Left lobe of liver (tissue), 2 donors: ENCODE data around the gene GPR151. TPM values are rescaled to one million over a fixed set of nuclear protein-coding genes. Genes with fewer than 3 reads are reported as not detected.
"Not testable (repeated sequence)": the region's sequence is repeated elsewhere in the genome, so short reads cannot be mapped to it uniquely, and the experiment has no call there.

ENCODE experiments used
- ATAC-seq: fragments of 200-7000 bp; cut with Tn5 transposase; one replicate; pipeline ENCODE4 v1.9.1; 2020; ENCODE audit warnings: mild to moderate bottlenecking, moderate library complexity
- DNase-seq: peaks from one replicate; pipeline ENCODE4 v3.0.0-alpha.2; 2020; ENCODE audit warnings: low spot score
- total RNA-seq: library from RNA; stranded (reverse); gene quantifications from one replicate; pipeline ENCODE4 v1.2.1, GENCODE V29; 2021
- donor health status: DM: no; HTN: no; CAD: no; lungs with moderate emphysema.
- donor health status: DM: no; HTN: yes; CAD: no.

GPR151 gene
- total RNA-seq = not detected

DNA sequence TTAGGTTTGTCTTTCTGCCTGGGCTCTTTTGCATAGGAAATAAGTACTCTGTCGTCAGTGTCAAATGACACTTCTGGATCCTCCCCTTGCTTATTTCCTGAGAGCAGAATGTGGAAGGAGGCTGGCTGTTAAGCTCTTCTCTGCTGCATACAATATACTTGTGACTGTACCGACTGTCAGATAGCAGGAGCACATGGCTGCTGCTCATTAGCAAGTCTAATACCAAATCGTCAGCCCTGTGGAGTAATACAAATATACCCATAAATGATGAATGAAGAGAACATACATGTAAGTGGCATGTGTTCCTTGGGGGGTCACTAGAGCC is at the start of gene GPR151:
GPR151 (minus strand) TSS at position 40 of the 325 bp plus-strand sequence. CDS start 77 bp downstream, outside the sequence.
- DNase-seq = no peak
- ATAC-seq = no peak

DNA sequence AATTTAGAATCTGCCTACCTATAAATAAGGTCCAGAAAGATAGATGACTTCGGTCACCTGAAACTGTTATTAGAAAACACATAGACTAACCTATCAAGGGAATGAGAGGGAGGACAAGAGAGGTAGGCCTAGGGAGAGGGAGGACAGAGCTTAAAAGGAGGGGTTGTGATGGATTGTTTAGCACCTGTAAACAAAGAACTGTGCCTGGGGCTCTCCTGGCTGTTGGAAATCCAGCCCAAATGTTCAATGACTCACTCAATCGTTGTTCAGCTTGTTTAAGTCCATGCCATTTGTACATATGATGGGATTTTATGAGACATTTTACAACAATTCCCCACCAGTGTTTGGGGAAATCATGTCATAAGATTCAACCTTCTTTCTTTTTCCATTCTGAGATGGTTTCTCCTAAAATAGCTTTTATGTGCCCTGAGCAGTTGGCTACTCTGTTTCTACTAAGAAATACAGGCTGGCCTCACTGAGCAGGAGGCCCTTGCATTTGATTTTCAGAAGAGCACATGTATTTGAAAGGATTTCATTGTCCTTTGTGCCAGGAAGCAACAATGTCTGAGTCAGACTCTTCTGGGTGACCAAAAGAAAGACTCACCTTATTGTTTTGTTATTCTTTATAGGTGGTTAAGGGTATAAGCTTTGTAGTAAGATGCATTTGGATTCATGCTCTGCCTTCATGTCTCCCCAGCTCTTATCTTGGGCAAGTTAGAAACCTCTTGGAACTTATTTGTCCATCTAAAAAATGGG is 48.2 kb upstream of the GPR151 start:
- no peak for ATAC-seq

DNA sequence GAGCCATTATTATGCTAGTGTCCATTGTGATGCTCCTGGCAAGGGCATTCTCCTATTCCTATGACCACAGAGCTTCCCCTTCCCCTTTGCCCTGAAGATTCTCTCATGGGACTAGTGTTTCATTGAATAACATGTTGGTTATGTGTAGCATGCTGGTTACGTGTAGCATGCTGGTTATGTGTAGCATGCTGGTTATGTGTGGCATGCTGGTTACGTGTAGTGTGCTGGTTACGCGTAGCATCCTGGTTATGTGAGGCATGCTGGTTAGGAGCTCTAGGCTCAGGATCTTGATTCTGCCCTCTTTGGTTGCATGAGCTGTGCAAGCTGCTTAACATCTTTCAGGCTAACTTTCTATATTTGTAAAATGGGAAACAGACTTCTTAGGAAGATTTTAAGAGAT is 46.5 kb upstream of the GPR151 start:
- DNase-seq = no peak
- no peak for ATAC-seq

More for the DNA sequence above, 48.2 kb upstream of the GPR151 start:
- DNase-seq = no peak

DNA sequence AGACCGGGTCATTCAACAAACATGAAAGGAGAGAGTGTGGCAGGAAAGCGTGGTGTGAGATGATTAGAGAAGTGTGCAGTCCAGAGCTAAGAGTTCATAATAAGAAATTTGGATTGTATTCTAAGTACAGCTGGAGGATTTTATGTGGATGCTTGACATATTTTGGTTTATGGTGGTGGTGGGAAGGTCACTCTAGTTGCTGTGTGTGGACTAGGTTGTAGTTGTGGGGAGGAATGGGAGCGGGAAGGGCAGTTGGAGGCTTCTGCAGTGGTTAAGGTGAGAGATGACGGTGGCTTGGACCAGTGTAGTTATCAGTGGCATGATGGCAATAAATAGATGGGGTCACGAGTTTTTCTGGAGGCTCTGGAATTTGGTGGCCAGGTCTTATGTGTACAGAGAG is 45.7 kb upstream of the GPR151 start:
- ATAC-seq (no peak), DNase-seq (no peak)

DNA sequence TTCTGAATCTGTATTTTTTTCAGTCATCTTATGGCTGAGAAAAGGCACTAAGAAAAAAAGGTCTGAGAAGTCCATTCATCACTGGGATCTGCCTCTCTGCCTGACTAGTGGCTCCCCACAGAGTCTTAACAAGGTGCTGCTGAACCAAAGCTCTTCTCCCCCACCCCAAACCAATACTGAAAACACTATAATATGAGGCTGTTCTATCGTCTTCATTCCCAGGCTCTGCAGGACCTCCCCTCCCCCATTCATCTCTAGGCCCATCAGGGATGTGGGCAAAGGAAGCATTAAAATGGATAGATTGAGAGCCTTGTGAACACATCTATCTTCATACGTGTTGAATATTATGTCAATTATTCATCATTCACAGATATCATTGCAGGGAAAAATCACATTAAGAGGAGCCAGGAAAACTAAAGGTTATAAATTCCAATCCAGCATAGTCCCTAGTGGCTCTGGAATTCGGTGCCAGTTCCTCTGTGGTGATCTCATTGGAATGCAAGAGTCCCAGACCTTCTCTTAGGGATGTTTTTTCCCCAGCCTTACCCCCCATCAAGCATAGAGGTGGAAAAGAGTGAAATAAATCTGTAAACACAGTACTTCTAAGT is 44.3 kb upstream of the GPR151 start:
- ATAC-seq = no peak
- no peak for DNase-seq

DNA sequence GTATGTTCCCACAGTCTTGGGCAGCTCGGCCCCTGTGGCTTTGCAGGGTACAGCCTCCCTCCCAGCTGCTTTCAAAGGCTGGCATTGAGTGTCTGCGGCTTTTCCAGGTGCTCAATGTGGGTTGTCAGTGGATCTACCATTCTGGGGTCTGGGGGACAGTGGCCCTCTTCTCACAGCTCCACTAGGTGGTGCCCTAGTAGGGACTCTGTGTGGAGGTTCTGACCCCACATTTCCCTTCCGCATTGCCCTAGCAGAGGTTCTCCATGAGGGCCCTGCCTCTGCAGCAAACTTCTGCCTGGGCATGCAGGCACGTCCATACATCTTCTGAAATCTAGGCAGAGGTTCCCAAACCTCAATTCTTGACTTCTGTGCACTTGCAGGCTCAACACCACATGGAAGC is 40.9 kb upstream of the GPR151 start:
- not testable (repeated sequence) for ATAC-seq, DNase-seq

DNA sequence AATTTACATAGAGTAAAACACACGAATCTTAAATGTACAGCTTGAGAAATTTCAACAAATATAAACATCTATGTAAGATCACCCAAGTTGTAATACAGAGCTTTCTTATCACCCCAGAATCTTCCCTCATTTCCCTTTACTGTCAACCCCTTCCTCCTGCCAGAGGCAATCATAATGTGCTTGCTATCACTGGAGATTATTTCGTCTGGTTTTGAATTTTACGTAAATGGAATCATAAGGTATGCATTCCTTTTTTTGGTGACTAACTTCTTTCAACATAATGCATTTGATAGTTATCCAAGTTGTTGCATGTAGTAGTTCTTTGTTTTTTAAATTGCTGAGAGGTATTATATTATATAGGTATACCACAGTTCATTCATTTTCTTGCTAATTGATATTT is 37.5 kb upstream of the GPR151 start:
- ATAC-seq = no peak

DNA sequence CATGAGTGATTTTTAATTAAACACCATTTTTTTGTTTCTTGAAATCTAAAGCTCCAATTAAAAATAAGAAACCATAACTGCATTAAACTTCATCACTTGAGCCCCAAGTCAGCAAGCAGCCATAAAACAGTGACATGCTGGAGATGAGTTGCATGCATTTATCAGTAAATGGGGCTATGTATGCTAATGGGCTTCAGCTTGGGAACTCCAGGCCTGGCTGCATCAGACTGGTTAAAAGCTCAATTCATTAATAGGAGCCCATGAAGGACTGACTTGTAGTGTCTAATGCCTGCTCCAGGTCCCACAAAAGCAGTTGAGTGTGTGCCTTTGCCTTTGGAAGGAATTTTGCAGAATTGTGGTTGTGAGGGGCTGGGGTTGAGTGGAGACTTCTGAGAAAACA is 33.6 kb upstream of the GPR151 start:
- ATAC-seq (no peak), DNase-seq (no peak)

More for the DNA sequence above, 37.5 kb upstream of the GPR151 start:
- DNase-seq = no peak

DNA sequence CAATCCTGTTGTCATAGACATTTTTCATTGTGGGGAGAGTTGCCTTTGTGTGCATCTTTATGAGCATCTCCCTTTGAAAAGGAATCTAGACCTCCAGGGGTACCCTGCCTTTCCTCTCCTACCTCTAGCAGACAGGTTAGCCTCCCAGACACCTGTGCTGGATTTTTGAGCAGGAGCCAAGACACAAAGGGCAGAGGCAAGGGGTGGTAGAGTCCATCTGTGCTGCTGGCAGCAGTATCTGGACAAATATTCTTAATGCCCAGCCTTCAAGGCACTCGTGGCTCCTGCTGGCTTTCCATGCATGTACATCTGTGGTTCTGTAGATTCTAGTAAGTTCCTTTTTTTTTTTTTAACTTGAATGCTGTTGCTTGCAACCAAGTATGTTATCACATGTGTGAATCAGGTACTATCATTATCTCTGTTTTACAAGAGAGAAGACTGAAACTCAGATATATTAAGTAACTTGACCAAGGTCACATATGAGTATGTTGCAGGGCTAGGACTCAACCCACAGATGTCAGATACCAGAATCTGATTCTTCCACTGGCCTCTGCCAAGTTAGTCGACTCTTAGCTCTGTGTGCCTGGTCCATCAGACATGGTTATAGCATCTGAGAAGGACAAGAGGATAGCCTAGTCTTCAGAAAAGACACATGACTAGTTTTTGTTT is 32.9 kb upstream of the GPR151 start:
- no peak for DNase-seq
- ATAC-seq = no peak

DNA sequence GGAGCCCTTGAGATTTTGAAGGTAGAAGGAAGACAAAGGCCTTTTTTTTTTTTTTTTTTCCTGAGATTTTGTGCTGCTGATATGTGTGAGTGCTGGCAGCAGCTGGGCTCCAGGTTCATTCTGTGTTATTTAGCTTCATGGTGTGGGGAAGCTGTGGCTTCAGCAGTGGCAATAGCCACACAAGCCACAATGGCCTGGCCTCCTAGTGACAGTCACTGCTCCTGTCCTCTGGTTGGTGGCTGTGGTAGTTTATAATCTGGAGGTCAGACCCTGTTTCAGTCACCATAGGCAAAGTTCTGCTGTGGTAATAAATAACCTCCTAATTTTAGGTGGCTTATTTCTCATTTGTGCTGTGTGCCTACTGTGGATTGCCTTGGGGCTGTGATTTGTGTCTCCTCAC is 28.2 kb upstream of the GPR151 start:
- no peak for ATAC-seq
- DNase-seq = no peak

DNA sequence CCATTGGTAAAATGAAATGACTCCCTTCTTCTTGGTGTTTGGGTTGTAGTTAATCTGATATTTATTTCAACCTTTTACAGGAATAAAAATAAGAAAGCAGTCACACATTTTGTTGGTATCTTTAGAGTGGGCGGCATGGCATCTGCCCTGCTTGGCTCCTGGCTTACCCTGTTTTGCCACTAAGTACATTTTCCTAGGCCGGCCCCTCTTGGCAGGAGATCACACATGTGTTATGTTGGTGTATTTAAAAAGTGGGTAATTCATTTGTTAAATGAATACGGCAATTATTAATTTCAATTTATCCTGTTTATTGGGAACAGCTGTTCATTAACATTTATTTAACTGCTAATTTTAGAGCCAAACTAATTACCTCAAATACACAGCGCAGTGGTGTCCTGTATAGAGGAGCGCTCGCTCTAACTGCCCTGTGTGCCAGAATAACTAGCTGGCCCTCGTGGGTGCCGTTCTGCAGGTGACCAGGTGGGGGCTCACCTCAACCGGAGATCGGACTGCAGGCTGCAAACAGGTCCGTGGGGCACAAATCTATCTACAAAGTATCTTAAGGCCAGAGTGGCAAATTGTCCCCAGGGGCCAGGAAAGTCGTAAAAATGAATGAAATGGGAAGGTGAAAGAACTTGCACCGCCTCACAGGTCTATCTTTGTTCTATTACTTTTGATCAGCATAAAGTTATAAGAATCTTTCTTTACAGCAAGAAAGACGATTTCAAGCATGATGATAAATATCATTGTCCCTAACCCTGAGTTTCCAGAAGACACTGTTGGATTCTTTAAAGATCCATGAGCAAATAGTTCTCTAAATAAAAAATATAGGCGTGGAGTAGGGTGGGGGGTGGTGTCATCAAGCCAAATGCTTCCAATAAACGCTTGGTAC is 26.2 kb upstream of the GPR151 start:
- peak; percentile 79 for DNase-seq
- peak; percentile 100 for ATAC-seq

DNA sequence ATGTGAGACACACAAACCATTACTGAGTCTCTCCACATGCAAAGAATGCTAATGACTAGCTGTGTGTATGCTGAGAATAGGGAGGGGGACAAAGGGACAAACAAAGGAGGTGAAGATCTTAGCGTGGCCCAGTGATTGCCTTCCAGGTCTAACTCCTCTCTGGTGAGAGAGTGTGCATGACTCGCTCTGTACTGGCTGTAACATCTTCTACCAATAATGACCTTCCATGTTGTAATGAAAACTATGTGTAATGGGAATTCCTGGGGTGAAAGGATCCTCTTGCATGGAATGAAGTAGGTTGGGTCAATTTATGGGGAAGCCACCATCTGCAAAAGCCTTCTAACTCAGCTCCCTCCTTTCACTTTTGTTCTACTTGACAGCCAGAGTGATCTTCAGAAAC is 24.4 kb upstream of the GPR151 start:
- DNase-seq = no peak
- ATAC-seq = no peak

DNA sequence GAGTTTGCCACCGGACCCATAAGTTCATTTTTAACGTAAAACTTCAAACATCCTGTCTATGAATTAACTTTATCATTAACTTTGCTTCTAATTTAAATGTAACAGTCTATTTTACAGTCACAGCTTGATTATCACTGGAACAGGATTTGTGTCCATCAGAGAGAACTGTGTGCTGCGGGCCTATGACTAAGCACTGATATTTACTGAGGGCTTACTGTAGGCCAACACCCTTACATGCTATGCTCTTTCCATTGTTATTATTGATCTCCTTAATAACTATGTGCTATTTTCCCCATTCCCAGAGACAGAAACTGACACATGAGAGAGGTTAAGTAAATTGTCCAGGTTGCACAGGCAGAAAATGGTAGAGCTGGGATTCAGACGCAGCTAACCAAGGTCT is 24.0 kb upstream of the GPR151 start:
- DNase-seq (no peak), ATAC-seq (no peak)

DNA sequence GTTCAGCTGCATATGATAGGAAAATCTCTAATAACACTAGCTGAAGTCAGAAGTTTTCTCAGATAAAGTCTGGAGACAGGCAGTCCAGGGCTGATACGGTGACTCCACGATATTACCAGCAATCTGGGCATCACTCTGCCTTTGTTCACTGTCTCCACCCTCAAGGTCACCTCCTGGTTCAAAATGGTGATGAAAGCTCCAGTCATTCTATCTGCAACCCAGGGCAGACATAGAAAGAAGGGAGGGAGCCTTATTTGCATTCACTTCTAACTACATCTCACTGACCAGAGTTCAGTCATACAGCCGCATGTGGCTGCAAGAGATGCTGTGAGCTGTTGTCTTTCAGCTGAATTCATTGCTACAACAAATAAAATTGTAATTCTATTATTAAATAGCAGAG is 22.4 kb upstream of the GPR151 start:
- no peak for ATAC-seq
- no peak for DNase-seq

DNA sequence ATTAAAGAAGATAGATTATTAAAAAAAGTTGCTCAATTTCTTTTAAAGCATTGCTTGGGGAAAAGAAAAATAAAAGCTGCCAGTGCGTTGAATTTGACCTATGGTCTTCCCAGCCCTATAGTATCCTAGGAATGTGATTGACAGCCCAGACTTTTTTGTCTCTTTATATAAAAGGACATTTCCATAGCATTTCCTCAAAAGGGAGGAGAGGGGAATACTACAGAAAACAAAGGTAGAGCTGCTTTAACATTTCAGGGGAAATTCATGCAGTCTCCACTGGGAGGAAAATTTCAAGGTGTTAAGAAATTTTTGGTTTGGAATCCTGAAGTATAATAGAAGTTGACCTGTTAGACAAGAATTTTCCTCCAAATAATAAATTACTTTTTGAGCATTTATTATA is 17.9 kb upstream of the GPR151 start:
- ATAC-seq (no peak), DNase-seq (no peak)

DNA sequence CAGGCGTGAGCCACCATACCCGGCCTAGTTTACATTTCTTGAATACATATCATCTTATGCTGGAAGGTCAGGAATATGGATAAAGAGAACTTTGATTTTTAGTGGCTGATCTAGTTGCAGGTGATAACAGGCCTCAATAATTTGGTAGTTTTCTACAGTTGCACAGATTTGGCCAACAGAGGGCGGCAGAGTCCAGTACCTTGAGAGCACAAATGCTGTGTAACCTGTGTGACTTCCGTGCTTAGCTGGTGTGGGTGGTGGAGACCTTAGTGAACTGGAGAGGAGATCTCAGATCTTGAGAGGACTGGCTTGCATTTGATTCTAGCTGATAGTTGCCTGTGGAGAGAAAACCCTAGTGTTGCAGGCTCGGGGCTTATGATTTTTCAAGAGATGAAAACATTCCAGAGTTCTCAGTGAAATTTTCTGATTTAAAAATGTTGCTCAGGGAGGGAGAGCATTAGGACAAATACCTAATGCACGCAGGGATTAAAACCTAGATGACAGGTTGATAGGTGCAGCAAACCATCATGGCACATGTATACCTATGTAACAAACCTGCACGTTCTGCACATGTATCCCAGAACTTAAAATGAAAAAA is 17.4 kb upstream of the GPR151 start:
- ATAC-seq (peak; percentile 99), DNase-seq (peak; percentile 71)

DNA sequence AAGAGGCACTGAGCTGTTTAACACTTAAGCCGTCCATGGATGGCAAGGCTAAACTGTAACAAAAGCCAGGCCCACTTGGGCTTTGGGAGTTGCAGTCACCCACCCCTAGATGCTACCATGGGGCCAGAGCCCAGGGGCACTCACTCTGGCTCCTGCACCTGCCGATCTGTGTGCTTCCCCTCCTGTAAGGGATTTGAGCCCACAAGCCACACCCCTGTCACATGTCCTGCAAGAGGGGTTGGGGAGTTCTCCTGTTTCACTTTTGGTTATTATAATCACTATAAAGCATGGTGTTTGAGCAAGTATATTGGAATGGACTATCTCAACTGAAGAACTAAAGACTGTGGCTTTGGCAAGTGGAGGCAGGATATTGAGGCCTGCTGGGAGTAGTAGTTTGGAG is 14.0 kb upstream of the GPR151 start:
- ATAC-seq (no peak), DNase-seq (no peak)

DNA sequence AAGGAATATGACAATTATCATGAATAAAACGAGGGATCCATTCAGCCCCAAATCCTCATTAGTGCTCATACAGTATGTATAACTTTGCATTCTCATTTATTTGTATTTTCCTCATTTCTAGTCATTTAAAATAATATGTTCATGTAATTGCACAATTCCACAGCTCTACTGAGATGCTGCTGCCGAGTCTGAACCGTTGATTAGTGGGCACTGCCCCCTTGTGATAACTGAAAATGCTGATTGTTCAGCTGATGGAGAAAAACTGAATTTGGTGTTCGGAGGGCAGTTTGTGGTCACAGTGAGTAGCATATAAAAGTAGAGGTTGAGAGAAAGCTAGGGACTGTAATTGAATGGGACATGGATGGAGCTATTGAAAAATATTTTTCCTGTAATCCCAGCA is 12.2 kb upstream of the GPR151 start:
- DNase-seq (no peak), ATAC-seq (no peak)

DNA sequence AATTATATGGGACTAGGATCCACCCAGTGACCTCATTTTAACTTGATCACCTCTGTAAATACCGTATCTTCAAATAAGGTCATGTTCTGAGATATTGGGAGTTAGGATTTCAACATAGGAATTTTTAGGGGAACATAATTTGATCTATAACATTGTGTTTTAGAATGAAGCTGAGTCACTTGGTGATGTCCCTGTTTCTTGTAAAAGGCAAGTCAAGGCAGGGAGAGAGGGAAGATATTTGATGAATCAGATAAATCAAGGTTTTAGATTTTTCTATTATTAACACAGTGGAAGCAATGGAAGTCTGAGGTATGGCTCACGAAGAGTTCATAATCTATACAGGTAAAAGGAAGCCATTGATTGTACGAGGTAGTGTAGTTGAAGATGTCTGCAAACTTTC is 11.8 kb upstream of the GPR151 start:
- ATAC-seq = no peak

DNA sequence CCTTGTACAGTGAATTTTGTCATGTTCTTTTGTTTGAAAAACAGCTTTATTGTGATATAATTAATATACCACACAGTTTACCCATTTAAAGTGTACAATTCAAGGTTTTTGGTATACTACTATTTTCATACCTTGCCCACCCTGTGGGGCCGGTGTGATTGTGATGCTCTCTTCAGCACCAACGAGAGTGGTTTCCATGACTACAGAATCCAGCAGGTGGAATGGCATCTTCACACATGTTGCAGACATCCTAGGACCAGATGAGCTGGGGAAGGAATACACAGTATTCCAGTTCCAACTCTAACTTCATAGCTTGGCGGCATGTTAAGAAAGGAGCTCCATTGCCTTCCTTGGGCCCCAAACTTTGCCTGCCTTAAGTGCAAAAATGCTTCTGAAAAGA is 7.7 kb upstream of the GPR151 start:
- DNase-seq (no peak), ATAC-seq (no peak)

More for the DNA sequence above, 11.8 kb upstream of the GPR151 start:
- no peak for DNase-seq
